Stimulated activated CD4-positive, alpha-beta T cell treated with anti-CD3 and anti-CD28 coated beads, Interleukin-15, amount 100 ng/mL, for 1 hour (primary cell): ENCODE results near the gene MAP2K2.
A peak's percentile ranks its signal among the peaks of the same experiment; 100 is the strongest.
"Not testable (repeated sequence)": the region's sequence is repeated elsewhere in the genome, so short reads cannot be mapped to it uniquely, and the experiment has no call there.

ENCODE experiments used
- DNase-seq, 2 donors: peaks; one replicate each; pipeline ENCODE4 v3.0.0-alpha.2; 2020; ENCODE audit warnings: low read depth in 1 of 2, low spot score in 1 of 2

MAP2K2 gene

GRCh38 chr19:4123615-4124568 lies at the start of gene MAP2K2:
Gene MAP2K2 (minus strand): TSS chr19:4124122. CDS start chr19:4123875, 247 bp downstream.
- peak; percentile 95 to 98 for DNase-seq

- DNase-seq: peak; percentile 33 to 63
These were observed 49.0 kb upstream of the MAP2K2 start for GRCh38 chr19:4172861-4173473.

- no peak for DNase-seq
These were observed 47.8 kb upstream of the MAP2K2 start for GRCh38 chr19:4171676-4172075.

- DNase-seq: no peak
These were observed 40.3 kb upstream of the MAP2K2 start for GRCh38 chr19:4164262-4164661.

DNA sequence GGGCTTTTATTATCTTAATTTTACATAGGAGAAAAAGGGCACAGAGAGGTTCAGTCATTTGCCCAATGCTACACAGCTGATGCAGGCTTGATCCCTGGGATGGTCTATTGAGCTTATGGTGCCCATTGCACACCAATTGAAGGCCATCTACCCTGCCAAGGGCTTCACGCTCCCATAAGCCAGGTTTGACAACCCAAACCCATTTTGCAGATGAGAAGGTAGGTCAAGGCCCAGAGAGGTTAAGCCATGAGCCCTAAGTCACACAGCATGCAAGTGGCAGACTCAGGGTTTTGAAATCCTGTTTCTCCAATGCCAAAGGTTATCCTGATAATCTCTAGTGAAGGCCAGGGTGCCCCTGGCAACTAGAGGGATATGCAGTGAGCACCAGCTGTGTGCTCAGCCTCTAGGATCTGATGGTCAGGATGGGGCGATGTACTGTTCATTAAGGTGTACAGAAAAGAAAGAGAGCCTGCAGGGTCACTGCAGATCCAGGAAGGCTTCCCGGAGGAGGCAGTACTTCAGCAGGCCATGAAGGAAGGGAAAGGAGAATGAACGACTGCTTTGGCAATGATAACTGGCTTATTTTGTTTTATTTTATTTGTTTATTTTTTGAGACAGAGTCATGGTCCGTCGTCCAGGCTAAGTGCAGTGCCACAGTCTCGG lies 37.6 kb upstream of the MAP2K2 start:
- DNase-seq: no peak

GRCh38 chr19:4157971-4158370 lies 34.0 kb upstream of the MAP2K2 start:
- DNase-seq: not testable (repeated sequence)

GRCh38 chr19:4157164-4157563 lies 33.2 kb upstream of the MAP2K2 start:
- no peak for DNase-seq

DNA sequence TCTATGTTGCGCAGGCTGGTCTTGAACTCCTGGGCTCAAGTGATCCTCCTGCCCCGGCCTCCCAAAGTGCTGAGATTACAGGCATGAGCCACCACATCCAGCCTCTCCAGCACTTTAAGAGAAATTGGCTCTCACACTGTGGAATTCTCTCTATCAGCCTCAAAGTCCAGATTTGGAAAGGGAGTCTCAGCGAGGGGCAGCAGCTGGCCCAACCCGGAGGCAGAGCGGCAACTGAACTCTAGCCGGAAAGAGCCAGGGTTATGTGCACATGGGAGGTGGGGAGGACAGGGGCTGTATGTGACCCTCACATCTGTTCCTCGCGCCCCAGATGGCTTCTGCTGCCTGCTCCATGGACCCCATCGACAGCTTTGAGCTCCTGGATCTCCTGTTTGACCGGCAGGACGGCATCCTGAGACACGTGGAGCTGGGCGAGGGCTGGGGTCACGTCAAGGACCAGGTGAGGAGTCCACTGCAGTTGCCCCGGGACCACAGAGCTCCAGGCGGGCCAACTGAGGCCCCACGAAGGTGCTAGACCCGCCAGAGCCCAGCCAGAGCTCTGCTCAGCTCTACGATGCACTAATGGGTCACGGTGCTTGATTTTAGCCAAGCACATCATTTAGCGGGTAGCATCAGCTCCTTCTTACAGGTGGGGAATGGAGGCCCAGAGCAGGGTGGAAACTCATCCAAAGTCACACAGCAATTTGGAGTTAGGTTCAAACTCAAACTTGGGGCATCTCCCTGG lies 30.8 kb upstream of the MAP2K2 start:
- no peak for DNase-seq

DNA sequence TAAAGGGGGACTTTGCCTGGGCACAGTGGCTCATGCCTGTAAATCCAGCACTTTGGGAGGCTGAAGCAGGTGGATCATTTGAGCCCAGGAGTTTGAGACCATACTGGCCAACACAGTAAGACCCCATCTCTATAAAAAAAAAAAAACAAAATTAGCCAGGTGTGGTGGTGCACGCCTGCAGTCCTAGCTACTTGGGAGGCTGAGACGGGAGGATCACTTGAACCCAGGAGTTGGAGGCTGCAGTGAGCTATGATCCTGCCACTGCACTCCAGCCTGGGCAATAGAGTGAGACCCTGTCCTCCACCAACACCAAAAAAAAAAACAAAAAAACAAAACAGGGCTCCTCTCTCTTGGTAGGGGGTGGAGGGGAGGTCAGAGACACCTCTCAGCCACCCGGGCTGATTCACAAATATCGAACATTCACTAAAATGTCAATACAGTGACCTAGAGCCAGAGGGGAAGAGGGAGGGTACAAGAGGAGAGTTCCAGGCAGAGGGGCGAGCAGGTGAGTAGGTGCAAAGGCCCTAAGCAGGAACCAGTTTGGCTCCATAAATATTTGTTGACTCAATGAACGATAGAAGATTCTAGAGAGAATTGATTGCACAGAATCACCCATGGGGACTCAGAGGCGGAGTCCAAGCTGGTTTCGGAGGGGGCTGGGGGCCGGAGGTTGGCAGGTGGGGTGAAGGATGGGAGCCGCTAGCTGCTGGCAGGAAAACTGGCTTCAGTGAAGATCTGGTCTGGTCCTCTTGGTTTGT lies 28.5 kb upstream of the MAP2K2 start:
- DNase-seq: no peak

DNA sequence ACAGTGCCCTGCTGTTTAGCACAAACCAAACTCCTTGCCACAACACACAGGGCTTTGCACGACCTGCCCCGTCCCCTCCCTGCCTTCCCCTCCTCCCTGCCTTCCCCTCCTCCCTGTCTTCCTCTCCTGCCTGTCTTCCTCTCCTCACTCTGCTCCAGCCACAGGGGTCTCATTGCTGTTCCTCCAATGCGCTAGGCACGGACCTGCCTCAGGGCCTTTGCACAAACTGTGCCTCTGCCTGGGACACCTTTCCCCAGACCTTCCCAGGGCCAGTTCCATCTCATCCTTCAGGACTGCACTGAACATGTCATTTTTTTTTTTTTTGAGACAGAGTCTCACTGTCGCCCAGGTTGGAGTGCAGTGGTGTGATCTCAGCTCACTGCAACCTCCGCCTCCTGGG lies 27.7 kb upstream of the MAP2K2 start:
- DNase-seq: no peak

DNA sequence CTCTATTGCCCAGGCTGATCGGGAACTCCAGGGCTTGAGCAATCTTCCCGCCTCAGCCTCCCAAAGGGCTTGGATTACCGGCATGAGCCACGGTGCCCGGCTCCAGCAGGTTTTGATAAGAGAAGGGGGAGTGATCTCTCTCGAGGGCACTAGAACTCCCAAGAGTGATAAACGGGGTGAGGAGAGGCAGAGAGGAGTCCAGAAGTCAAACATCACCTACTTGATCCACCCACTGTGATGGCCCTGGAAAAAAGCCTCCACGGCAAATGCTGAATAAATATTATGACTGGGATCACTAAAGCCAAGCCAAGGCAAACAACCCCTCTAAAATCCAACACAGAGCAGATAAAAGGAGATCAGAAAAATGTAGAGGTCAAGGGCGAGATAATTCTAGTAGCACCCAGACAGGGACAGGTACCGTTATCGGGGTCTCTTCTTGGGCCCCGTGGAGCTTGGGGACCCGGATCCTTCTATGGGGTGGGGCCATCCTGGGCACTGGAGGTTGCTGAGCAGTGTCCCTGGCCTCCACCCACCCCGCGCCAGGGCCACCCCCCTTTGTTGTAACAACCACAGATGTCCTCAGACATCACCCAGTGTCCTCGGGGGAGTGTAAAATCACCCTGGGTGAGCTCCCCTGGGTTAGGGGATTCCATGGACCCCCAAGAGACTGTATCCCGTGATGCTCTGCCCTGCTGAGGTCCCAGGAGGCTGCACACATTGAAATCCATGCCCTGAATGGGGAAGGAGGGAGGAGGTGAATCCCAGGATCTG lies 25.8 kb upstream of the MAP2K2 start:
- DNase-seq: no peak

DNA sequence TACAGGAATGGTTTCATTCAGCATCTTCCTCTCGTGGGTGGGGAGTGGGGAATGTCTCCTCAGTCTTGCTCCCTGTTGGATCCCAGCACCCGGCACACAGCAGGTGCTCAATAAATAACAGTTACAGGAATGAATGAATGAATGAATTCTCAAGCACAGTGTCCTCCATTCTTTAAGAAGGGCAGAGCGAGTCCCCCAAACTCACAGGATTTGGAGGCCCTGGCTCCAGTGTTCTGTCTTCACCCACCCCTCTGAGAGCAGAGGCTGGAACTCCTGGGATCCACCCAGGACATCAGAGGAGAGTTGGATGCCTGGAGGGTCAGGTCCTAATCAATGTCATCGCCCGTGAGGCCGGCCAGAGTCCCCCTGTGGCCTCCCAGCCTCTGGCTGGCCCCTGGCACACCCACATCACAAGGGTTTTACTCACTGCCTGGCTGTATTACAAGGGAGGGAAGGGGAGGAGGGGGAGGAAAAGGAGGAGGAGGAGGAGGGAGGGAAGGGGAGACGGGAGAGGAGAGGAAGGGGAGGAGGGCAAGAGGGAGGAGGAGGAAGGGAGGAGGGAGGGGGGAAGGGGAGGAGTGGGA lies 20.8 kb upstream of the MAP2K2 start:
- DNase-seq: no peak

DNA sequence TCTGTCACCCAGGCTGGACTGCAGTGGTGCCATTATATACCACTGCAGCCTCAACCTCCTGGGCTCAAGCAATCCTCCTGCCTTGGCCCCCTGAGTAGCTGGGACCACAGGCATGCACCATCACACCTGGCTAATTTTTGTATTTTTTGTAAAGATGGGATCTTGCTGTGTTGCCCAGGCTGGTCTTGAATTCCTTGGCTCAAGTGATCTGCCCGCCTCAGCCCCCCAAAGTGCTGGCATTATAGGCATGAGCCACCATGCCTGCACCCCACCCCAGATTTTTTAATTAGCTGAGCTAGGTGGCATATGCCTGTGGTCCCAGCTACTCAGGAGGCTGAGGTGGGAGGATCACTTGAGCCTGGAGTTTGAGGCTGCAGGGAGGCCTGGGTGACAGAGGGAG lies 19.0 kb upstream of the MAP2K2 start:
- not testable (repeated sequence) for DNase-seq

- no peak for DNase-seq
These were observed 16.4 kb upstream of the MAP2K2 start for GRCh38 chr19:4140237-4140711.

- DNase-seq: peak; percentile 72 to 85
These were observed 15.8 kb upstream of the MAP2K2 start for GRCh38 chr19:4139614-4140236.

DNA sequence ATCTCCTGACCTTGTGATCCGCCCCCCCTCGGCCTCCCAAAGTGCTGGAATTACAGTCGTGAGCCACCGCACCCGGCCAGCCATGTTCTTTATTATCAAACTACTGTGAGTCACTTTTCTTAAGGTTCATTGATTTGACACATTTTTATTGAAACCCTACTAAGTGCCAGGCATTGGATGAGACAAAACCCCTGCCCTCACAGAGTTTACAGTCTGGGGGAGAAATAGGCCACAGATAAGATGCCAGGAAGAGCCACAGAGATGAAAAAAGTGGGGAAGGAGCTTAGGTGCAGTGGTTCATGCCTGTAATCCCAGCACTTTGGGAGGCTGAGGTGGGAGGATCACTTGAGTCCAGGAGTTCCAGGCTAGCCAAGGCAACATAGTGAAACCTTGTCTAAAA lies 14.5 kb upstream of the MAP2K2 start:
- no peak for DNase-seq

DNA sequence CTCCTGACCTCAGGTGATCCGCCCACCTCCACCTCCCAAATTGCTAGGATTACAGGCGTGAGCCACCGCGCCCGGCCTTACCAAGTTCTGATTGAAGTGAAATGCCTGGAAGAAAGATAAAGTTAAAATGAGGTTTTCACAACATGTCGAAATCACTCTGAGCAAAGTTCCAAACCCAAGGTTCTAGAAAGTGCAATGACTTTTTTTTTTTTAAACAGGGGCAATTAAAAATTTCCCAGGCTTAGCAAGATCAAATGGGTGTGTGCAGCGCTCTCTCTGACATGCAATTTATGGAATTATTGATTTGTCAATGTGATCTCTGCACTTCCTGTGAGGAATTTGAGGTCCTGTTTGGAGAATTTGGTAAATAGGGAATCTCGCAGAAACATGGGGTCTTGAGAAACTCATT lies 12.8 kb upstream of the MAP2K2 start:
- DNase-seq: no peak

- not testable (repeated sequence) for DNase-seq
These were observed 11.5 kb upstream of the MAP2K2 start for GRCh38 chr19:4135386-4135785.

DNA sequence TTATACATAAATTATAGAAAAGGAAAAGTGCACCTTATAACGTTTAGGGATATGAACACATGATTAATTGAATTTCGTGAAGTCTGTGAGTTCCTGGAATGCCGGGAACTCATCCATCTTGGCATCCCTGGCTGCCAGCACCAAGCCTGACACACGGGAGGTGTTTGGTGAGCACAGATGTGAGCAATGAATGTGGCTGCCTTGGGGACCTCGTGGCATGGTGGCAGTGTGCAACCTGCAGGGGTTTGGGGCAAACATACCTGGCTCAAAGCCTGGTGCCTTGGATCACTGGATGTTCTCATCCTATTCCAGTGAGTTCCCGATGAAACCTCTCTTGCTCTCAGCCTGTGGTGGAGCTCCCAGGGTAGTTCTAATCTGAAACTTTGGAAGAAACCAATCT lies 10.4 kb upstream of the MAP2K2 start:
- no peak for DNase-seq
